SH-SY5Y (cell line): ENCODE results near the gene FGFR3.

Experiments
- GATA2 ChIP-seq: IDR thresholded peaks from 2 replicates; pipeline ENCODE4 v1.6.1; 2011; ENCODE audit warnings: mild to moderate bottlenecking, low read depth, low read length
- GATA3 ChIP-seq: IDR thresholded peaks from 2 replicates; pipeline ENCODE4 v1.6.1; 2011; ENCODE audit warnings: low read depth, mild to moderate bottlenecking, low read length, moderate library complexity

GRCh38 chr4:1856071-1856942 is 63.2 kb downstream of the FGFR3 start, which contains the start of gene LETM1:
- no peak for TF ChIP-seq GATA2
- no peak for TF ChIP-seq GATA3
